ACHN (cell line): ENCODE measurements around the gene TPMT.

Source experiments
- DNase-seq: peaks from one replicate; pipeline ENCODE4 v3.0.0-alpha.2; 2015
- in situ Hi-C: cut with HindIII; loops from 2 replicates; pipeline ENCODE4 v1.10.0; 2017; ENCODE audit warnings: low sequenced_read_pairs, low pct_ligation_motif_present, low pct_unique_long_range_greater_than_20kb

Gene TPMT

GRCh38 chr6:18081025-18081668 lies 73.7 kb downstream of the TPMT start:
- in situ Hi-C loops = no loop called here
- DNase-seq = no peak

DNA sequence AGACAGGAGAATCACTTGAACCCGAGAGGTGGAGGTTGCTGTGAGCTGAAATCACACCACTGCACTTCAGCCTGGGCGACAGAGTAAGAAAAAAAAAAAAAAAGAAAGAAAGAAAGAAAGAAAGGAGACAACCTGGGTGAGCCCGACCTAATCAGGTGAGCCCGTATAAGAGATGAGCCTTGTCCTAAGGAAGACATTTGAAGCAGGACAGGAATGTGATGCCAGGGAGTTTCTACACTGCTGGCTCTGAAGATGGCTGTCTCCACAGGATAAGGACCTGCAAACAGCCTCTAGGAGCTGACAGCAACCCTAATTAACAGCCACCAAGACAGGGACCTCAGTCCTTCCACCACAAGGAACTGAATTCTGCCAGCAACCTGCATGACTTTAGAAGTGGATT lies 74.3 kb downstream of the TPMT start:
- in situ Hi-C loops = no loop called here
- DNase-seq = no peak

GRCh38 chr6:18078866-18079265 lies 76.0 kb downstream of the TPMT start:
- DNase-seq = no peak
- in situ Hi-C loops = no loop called here
